SU-DHL-6 (cell line): Measurements from ENCODE around the gene SDC1.

Experiments used
- CTCF ChIP-seq: fragments of 200-600 bp; sonication (generic); IDR thresholded peaks from one replicate; pipeline ENCODE4 v1.5.1; 2017; ENCODE audit warnings: antibody characterized with exemption, mild to moderate bottlenecking, low read length, moderate library complexity; ENCODE audit not compliant: insufficient read depth, poor library complexity, severe bottlenecking
- EZH2phosphoT487 ChIP-seq: fragments of 200-600 bp; sonication (generic), shearing (Covaris generic); conservative IDR thresholded peaks from 2 replicates; pipeline ENCODE4 v1.6.1; 2018; ENCODE audit warnings: mild to moderate bottlenecking, antibody characterized with exemption, low read length, moderate library complexity, mixed read lengths

GRCh38 chr2:20257411-20257810 is 32.5 kb upstream of the SDC1 start:
- TF ChIP-seq CTCF (no peak), EZH2phosphoT487 (no peak)
